Sigmoid colon (tissue), 7 donors: ENCODE results near the gene OPCML. TPM values are rescaled to one million over a fixed set of nuclear protein-coding genes. Genes with fewer than 3 reads are reported as not detected.

Source experiments
- DNase-seq: peaks from one replicate; pipeline ENCODE4 v3.0.0-alpha.2; 2019
- H3K27ac ChIP-seq, 4 donors: fragments of 200-600 bp; sonication (generic); one replicate each; pipeline ENCODE4 v1.5.1; 2016 to 2019; ENCODE audit warnings: mild to moderate bottlenecking in 1 of 4
- H3K27me3 ChIP-seq, 3 donors: fragments of 200-600 bp; sonication (generic); one replicate each; pipeline ENCODE4 v1.5.1; 2019; ENCODE audit warnings: mild to moderate bottlenecking in 1 of 3
- H3K36me3 ChIP-seq, 4 donors: fragments of 200-600 bp; sonication (generic); one replicate each; pipeline ENCODE4 v1.5.1; 2016 to 2019
- H3K4me1 ChIP-seq, 4 donors: fragments of 200-600 bp; sonication (generic); one replicate each; pipeline ENCODE4 v1.5.1; 2017 to 2019
- H3K4me3 ChIP-seq, 4 donors: fragments of 200-600 bp; sonication (generic); one replicate each; pipeline ENCODE4 v1.5.1; 2017 to 2019; ENCODE audit warnings: mild to moderate bottlenecking in 2 of 4, moderate library complexity in 1 of 4
- H3K9me3 ChIP-seq, 4 donors: fragments of 200-600 bp in 3 of 4; sonication (generic) in 3 of 4; one replicate each; pipeline versions ENCODE4 v1.5.1 to v1.6.1; 2013 to 2019
- EP300 ChIP-seq, 4 donors: sonication (generic); formaldehyde crosslinking; IDR thresholded peaks; one replicate each; pipeline ENCODE4 v1.6.1; 2017; ENCODE audit warnings: antibody characterized with exemption in 4 of 4
- POLR2A ChIP-seq, 2 donors: fragments of 450-650 bp; IDR thresholded peaks; one replicate each; pipeline ENCODE4 v1.6.1; 2016; ENCODE audit warnings: antibody characterized with exemption in 2 of 2, mild to moderate bottlenecking in 2 of 2, moderate library complexity in 2 of 2
- POLR2AphosphoS5 ChIP-seq, 4 donors: sonication (generic); formaldehyde crosslinking; IDR thresholded peaks; one replicate each; pipeline ENCODE4 v1.6.1; 2017; ENCODE audit warnings: antibody characterized with exemption in 4 of 4
- WGBS, 2 donors: extraction: QIAGEN DNeasy Blood & Tissue Kit; methylation state at CpG; one replicate each; pipeline ENCODE4 v1.1.7; 2013; 5-methylcytosine and 5-hydroxymethylcytosine counted together
- intact Hi-C: fragments of 100-400 bp; cut with DNase I; formaldehyde crosslinking; loops from one replicate; pipeline ENCODE4 v1.15.1; 2023
- polyA plus RNA-seq, 3 donors: library from polyadenylated mRNA; stranded (reverse); fragments of 200-250 nt; gene quantifications; one replicate each; pipeline ENCODE4 v1.2.3, GENCODE V29; 2013
- total RNA-seq, 4 donors: library from RNA; depleted of rRNA; stranded (reverse); fragments of >200 nt; gene quantifications; one replicate each; pipeline ENCODE4 v1.1.0, GENCODE V29; 2016
- TF ChIP-seq, protein P1 (sequence below), 4 experiments: fragments of 450-650 bp in 3 of 4; fragments of 200-600 bp in 1 of 4; IDR thresholded peaks; one replicate each; pipeline ENCODE4 v1.5.1; 2016 to 2019; ENCODE audit warnings: antibody characterized with exemption in 4 of 4, mild to moderate bottlenecking in 3 of 4, moderate library complexity in 2 of 4
- donor health status: healthy with polysubstance abuse.
- donor health status: Bipolar disorder and iron deficiency.
- donor health status: healthy.

Gene OPCML
- total and polyA plus RNA-seq, 7 donors: under 0.01 to 0.14 (median 0.03) TPM; not detected in 4

DNA sequence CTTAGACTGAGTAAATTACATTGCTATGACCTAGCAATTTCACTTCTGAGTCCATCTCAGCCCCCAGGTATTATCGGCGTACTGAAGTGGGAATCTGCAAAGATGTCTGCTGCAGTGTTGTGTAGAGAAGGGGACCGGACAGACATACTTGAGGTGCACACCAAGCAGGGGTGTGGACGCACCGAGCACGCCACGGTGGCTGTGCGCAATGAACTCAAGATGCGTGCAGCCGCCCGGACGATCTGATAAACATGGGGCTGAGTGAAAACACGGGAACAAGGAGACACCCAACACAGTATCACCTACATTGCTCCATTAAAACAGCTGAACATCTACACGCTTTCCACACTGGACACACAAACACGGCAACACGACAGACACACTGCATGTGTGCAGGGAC is 454.3 kb downstream of the OPCML start:
- Histone ChIP-seq H3K9me3 (no peaks in the 10 kb centered on the region), H3K27ac (no peak overlapping the region), H3K36me3 (no peaks in the 10 kb centered on the region), H3K4me3 (no peak overlapping the region), H3K27me3 (peaks cover 0 to 39% (median 22%) of the 10 kb centered on the region in 3 donors), H3K4me1 (peaks cover 0 to 7% (median 3%) of the 10 kb centered on the region in 4 donors)
- WGBS, 2 donors: 86 to 89% methylated on average over 16 of the region's 16 CpGs
- TF ChIP-seq POLR2AphosphoS5 (IDR thresholded peaks at IDR 0.05) (no peak), POLR2A (IDR thresholded peaks at IDR 0.05) (no peak), EP300 (IDR thresholded peaks at IDR 0.05) (no peak)
- TF ChIP-seq, protein P1, sequence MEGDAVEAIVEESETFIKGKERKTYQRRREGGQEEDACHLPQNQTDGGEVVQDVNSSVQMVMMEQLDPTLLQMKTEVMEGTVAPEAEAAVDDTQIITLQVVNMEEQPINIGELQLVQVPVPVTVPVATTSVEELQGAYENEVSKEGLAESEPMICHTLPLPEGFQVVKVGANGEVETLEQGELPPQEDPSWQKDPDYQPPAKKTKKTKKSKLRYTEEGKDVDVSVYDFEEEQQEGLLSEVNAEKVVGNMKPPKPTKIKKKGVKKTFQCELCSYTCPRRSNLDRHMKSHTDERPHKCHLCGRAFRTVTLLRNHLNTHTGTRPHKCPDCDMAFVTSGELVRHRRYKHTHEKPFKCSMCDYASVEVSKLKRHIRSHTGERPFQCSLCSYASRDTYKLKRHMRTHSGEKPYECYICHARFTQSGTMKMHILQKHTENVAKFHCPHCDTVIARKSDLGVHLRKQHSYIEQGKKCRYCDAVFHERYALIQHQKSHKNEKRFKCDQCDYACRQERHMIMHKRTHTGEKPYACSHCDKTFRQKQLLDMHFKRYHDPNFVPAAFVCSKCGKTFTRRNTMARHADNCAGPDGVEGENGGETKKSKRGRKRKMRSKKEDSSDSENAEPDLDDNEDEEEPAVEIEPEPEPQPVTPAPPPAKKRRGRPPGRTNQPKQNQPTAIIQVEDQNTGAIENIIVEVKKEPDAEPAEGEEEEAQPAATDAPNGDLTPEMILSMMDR (IDR thresholded peaks at IDR 0.05): no peak
- intact Hi-C loops: loop anchor here (2.0 kb wide), 1 partner anchor 757 kb away; no protein-coding TSS in a partner anchor
- DNase-seq: no peak

DNA sequence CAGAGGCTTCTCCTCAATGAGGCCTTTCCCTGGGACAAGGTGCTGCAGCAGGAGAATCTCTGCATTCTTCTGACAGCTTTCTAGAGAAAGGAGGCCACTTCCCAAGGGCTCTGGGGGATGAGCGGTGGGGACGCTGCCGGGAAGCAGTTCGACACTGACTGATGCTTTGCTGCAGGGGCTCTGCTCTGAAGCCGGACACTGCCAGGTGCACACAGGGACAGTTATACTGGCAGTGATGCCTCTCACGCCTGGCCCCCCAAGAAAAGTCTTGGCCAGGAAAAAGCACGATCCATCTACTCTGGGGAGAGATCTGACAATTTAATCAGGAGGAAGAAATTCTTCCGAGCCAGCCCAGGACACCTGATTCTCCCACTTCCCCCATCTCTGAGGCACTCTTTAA is 456.9 kb downstream of the OPCML start:
- H3K4me3 ChIP-seq: no peak overlapping the region
- intact Hi-C loops: no loop called here
- TF ChIP-seq EP300 (IDR thresholded peaks at IDR 0.05) (no peak), POLR2AphosphoS5 (IDR thresholded peaks at IDR 0.05) (no peak)
- TF ChIP-seq, protein P1 (IDR thresholded peaks at IDR 0.05): no peak
- no peaks in the 10 kb centered on the region for H3K9me3 ChIP-seq
- DNase-seq: no peak
- H3K27me3 ChIP-seq: peaks cover 0 to 53% (median 11%) of the 10 kb centered on the region in 3 donors
- WGBS, 2 donors: 81% methylated on average over 8 of the region's 8 CpGs
- H3K4me1 ChIP-seq: no peaks in the 10 kb centered on the region
- no peaks in the 10 kb centered on the region for H3K36me3 ChIP-seq
- H3K27ac ChIP-seq: no peak overlapping the region

DNA sequence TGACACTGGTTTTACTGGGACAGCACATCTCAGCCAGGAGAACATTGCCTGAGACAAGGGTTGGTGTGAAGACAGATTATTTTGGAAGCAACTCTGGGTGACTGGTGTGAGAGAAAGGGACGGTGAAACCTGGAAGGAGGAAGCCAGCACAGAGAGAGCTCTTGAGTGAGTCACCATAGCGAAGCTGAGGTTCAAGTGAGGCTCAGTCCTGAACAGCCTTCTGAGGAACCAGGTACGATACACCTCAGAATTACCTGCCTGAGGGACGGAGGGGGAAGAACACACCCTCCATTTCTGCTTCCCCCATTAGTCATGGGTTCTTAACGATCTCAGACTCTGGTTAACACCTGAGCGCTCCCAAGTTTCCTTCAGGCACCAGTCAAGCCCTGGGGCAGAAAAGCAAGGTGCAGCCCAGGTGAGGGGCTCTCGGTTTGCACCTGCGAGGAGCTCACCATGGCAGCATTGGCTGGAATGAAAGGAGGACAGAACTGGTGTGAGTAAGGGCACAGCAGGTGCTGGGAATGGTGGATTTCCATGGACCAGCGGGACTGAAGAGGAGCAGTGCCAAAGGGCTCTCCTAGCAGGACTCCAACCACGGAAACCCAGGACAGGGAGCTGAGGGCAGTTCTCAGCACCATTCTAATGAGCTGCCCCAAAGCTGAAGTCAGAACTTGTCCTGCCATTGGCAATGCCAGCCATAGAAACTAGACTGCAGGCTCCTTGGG is 459.3 kb downstream of the OPCML start:
- 84 to 86% methylated on average over 10 of the region's 10 CpGs for WGBS, 2 donors
- H3K27me3 ChIP-seq: peaks cover 0 to 48% (median 3%) of the 10 kb centered on the region in 3 donors

DNA sequence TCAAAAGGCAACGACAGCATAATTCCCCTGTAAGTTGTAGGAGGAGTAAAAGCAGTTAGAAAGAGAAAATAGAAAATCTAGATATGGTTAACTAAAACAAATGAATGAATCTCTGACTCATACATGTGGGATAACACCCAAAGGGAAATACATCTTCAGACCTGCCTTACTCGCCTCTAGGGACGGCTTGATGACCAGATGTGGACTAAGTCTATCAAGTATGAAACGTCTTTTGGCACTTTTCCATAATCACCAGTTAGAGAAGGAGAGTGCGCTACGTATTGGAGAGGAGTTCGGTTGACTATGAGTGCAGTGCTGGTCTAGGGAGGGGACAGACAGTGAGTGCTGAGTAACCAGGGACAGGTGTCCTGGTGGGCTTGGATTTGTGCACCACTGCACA is 459.9 kb downstream of the OPCML start:
- 61 to 74% methylated on average over 7 of the region's 7 CpGs for WGBS, 2 donors
- no peaks in the 10 kb centered on the region for H3K4me1 ChIP-seq
- no peaks in the 10 kb centered on the region for H3K36me3 ChIP-seq
- no peak overlapping the region for H3K4me3 ChIP-seq
- intact Hi-C loops: no loop called here
- DNase-seq: no peak
- TF ChIP-seq POLR2A (IDR thresholded peaks at IDR 0.05) (no peak), POLR2AphosphoS5 (IDR thresholded peaks at IDR 0.05) (no peak), EP300 (IDR thresholded peaks at IDR 0.05) (no peak)
- TF ChIP-seq, protein P1 (IDR thresholded peaks at IDR 0.05): no peak
- H3K27me3 ChIP-seq: peaks cover 0 to 41% (median 0%) of the 10 kb centered on the region in 3 donors
- no peak overlapping the region for H3K27ac ChIP-seq
- no peaks in the 10 kb centered on the region for H3K9me3 ChIP-seq

More for the DNA sequence above, 459.3 kb downstream of the OPCML start:
- no peak overlapping the region for H3K4me3 ChIP-seq
- intact Hi-C loops: no loop called here
- H3K36me3 ChIP-seq: no peaks in the 10 kb centered on the region
- no peak overlapping the region for H3K27ac ChIP-seq
- H3K4me1 ChIP-seq: no peaks in the 10 kb centered on the region
- no peaks in the 10 kb centered on the region for H3K9me3 ChIP-seq
- no peak for DNase-seq
- no peak for TF ChIP-seq POLR2AphosphoS5 (IDR thresholded peaks at IDR 0.05)
- TF ChIP-seq EP300 (IDR thresholded peaks at IDR 0.05): no peak
- TF ChIP-seq POLR2A (IDR thresholded peaks at IDR 0.05): no peak
- TF ChIP-seq, protein P1 (IDR thresholded peaks at IDR 0.05): no peak
